NB4 (cell line): ENCODE measurements around the gene GRM6.

ENCODE experiments used
- DNase-seq: peaks from one replicate; pipeline ENCODE4 v3.0.0; 2010; ENCODE audit warnings: low read depth
- H3K4me3 ChIP-seq: one replicate; pipeline ENCODE4 v1.5.1; 2011; ENCODE audit warnings: mild to moderate bottlenecking, low read depth, low read length, moderate library complexity
- CTCF ChIP-seq: IDR thresholded peaks from one replicate; pipeline ENCODE4 v1.5.1; 2012; ENCODE audit warnings: low read depth, low read length
- MAX ChIP-seq: IDR thresholded peaks from 2 replicates; pipeline ENCODE4 v1.6.1; 2011; ENCODE audit warnings: low read depth, low read length
- MYC ChIP-seq: IDR thresholded peaks from 2 replicates; pipeline ENCODE4 v1.6.1; 2011; ENCODE audit warnings: low read depth, low read length
- POLR2A ChIP-seq: IDR thresholded peaks from 2 replicates; pipeline ENCODE4 v1.6.1; 2011; ENCODE audit warnings: mild to moderate bottlenecking; ENCODE audit not compliant: insufficient read length; ENCODE audit errors: extremely low read depth

The GRM6 gene

GRCh38 chr5:178981381-178981780 lies 13.7 kb downstream of the GRM6 start:
- no peak for TF ChIP-seq MYC
- no peak for TF ChIP-seq POLR2A
- TF ChIP-seq CTCF: no peak
- TF ChIP-seq MAX: no peak
- no peak overlapping the region for H3K4me3 ChIP-seq
- no peak for DNase-seq

- H3K4me3 ChIP-seq: no peak overlapping the region
Observed at GRCh38 chr5:178965465-178966055, 29.6 kb downstream of the GRM6 start.

GRCh38 chr5:178941361-178941760 lies 53.8 kb downstream of the GRM6 start:
- TF ChIP-seq MYC (no peak), MAX (no peak), CTCF (no peak), POLR2A (no peak)
- no peak overlapping the region for H3K4me3 ChIP-seq
- DNase-seq: no peak

More at GRCh38 chr5:178965465-178966055, 29.6 kb downstream of the GRM6 start:
- TF ChIP-seq MYC: no peak
- TF ChIP-seq MAX: no peak
- no peak for TF ChIP-seq POLR2A
- TF ChIP-seq CTCF: no peak
- no peak for DNase-seq

- H3K4me3 ChIP-seq: no peak within 1 kb of the TSS
- no peak for TF ChIP-seq POLR2A
- no peak for TF ChIP-seq MYC
- no peak for TF ChIP-seq MAX
- TF ChIP-seq CTCF: no peak
- DNase-seq: no peak
Observed at GRCh38 chr5:178940569-178941360, 54.4 kb downstream of the GRM6 start, which contains the start of gene ZNF454. Gene ZNF454, plus strand, starts transcription at chr5:178941198. Its CDS starts 1,594 bp downstream, at chr5:178942792.

- no peak for DNase-seq
- TF ChIP-seq MAX (no peak), MYC (no peak), POLR2A (no peak), CTCF (no peak)
- H3K4me3 ChIP-seq: no peak overlapping the region
Observed at GRCh38 chr5:178931846-178932760, 63.0 kb downstream of the GRM6 start.
